Measurements from ENCODE around the gene GPR6.

The GPR6 gene

DNA sequence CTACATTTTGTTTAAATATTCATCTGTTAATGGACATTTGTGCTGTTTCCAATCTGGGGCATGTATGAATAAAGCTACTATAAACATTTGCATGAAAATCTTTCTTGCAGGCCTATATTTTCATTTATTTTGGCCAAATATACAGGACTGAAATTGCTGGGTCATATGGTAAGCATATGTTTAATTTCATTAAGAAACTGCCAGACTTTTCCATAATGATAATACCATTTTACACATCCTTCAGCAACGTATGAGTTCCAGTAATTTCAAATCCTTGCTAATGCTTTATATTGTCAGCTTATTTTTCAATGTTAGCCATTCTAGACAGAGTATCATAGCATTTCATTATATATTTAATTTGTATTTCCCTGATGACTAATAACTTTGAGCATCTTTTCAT, 51.0 kb downstream of the GPR6 start:
- no peak for TF ChIP-seq POLR2AphosphoS5 (IDR thresholded peaks at IDR 0.05; ENCODE audit: low read depth)
- no peak for TF ChIP-seq REST (IDR thresholded peaks at IDR 0.05; ENCODE audit: insufficient replicate concordance, low read depth)
- no peak for TF ChIP-seq GABPA (IDR thresholded peaks at IDR 0.05; ENCODE audit: low read depth)
- no peak for TF ChIP-seq SPI1 (IDR thresholded peaks at IDR 0.05; ENCODE audit: borderline replicate concordance, low read depth)
- TF ChIP-seq, protein P1, sequence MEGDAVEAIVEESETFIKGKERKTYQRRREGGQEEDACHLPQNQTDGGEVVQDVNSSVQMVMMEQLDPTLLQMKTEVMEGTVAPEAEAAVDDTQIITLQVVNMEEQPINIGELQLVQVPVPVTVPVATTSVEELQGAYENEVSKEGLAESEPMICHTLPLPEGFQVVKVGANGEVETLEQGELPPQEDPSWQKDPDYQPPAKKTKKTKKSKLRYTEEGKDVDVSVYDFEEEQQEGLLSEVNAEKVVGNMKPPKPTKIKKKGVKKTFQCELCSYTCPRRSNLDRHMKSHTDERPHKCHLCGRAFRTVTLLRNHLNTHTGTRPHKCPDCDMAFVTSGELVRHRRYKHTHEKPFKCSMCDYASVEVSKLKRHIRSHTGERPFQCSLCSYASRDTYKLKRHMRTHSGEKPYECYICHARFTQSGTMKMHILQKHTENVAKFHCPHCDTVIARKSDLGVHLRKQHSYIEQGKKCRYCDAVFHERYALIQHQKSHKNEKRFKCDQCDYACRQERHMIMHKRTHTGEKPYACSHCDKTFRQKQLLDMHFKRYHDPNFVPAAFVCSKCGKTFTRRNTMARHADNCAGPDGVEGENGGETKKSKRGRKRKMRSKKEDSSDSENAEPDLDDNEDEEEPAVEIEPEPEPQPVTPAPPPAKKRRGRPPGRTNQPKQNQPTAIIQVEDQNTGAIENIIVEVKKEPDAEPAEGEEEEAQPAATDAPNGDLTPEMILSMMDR (IDR thresholded peaks at IDR 0.05; ENCODE audit: insufficient read depth, low read length), result no peak
- DNase-seq (ENCODE audit: low read depth in 1 of 2, low spot score in 1 of 2), result no peak
- Histone ChIP-seq H3K27ac (replicated peaks) (no peak overlapping the region), H3K4me3 (replicated peaks; ENCODE audit: insufficient read depth, low read length) (no peak overlapping the region), H3K27me3 (ENCODE audit: insufficient read depth, poor library complexity, severe bottlenecking) (no peaks in the 10 kb centered on the region)
